ENCODE measurements around the gene HLA-DPB1. TPM values are rescaled to one million over a fixed set of nuclear protein-coding genes. Genes with fewer than 3 reads are reported as not detected.

HLA-DPB1 gene
- total RNA-seq (2011; cell fraction: chromatin; rRNA removed; ENCODE audit: low replicate concordance), result not detected in 2 replicates
- total RNA-seq (2011; cell fraction: nucleolus; rRNA removed), result not detected in 2 replicates
- total RNA-seq (2011; cell fraction: nucleoplasm; rRNA removed), result 0.76 TPM in 1 of 2 replicates, not detected in the other
- total RNA-seq (2014; rRNA removed) (0.68 and 3.0 TPM in 2 replicates), total RNA-seq (2014; rRNA removed; fragmentation: Illumina TruSeq; extraction: Trizol) (0.35 and 0.51 TPM in 2 replicates), total RNA-seq (2015; rRNA removed; fragmentation: Illumina TruSeq; extraction: Trizol) (0.51 and 0.98 TPM in 2 replicates), total RNA-seq (2021) (0.66 and 1.1 TPM in 2 replicates), polyA plus RNA-seq (2011; rRNA removed) (0.15 and 0.71 TPM in 2 replicates), polyA plus RNA-seq (2014; fragmentation: Illumina TruSeq; extraction: Trizol) (0.80 and 1.2 TPM in 2 replicates), polyA plus RNA-seq (2014; fragmentation: Nextera tagmentation; extraction: Ambion mirVana) (under 1 TPM; 0.07 to 0.18 TPM), polyA plus RNA-seq (2014; rRNA removed) (0.41 and 1.8 TPM in 2 replicates), polyA minus RNA-seq (2011; rRNA and poly(A)+ RNA removed) (0.63 TPM in 1 of 2 replicates, not detected in the other), Bru-seq, nascent RNA (percentile 21 among the genes with signal in this experiment), BruChase-seq, experiment 1, labeled RNA remaining after a 2-hour chase (percentile 10 among the genes with signal in this experiment), BruChase-seq, experiment 2, labeled RNA remaining after a 6-hour chase (percentile 5 among the genes with signal in this experiment)
- 0.22 and 0.86 TPM in 2 replicates for polyA plus RNA-seq (2011; cell fraction: cytosol; rRNA removed)
- polyA plus RNA-seq (2011; cell fraction: nucleus; rRNA removed), result 0.33 TPM in 1 of 2 replicates, not detected in the other
- 1.5 and 2.2 TPM in 2 replicates for polyA plus RNA-seq (2012)
- not detected in 2 replicates for polyA minus RNA-seq (2011; cell fraction: cytosol; rRNA and poly(A)+ RNA removed)
- polyA minus RNA-seq (2011; cell fraction: nucleus; rRNA and poly(A)+ RNA removed), result not detected in 2 replicates
- long read RNA-seq, experiment 1, result 0 reads
- long read RNA-seq, experiment 2, result 0 reads
- long read RNA-seq, experiment 3, result 0 reads

DNA sequence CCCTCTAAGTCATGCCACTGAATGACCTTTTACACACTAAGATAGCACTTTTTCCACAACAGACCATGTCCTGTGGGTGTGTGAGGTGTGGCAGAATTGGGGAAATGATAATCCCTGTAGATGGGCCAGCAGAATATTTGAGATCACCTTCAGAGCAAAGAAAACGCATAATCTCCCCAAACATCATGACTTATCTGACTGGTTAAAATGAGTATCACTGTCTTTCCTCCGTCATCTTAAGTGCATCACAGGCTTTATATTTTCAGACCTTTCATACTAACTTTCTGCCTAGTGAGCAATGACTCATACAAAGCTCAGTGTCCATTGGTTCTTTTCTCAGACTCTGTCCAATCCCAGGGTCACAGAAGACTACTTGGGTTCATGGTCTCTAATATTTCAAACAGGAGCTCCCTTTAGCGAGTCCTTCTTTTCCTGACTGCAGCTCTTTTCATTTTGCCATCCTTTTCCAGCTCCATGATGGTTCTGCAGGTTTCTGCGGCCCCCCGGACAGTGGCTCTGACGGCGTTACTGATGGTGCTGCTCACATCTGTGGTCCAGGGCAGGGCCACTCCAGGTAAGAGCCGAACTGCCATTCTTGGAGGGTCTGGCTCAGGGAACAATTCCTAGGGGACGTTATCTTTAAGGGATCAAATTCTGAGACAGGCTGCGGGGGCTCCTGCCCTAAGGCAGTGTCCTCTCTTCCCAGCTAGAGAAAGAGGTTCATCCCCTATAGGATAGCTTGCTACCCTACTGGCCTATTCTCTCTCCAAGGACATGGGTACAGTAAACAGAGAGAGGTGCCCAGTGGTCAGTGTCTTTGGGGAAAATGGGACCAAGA is at the start of gene HLA-DPB1:
TSS of gene HLA-DPB1 (plus strand) at position 423 of the 838 bp plus-strand sequence. CDS start at position 475, 52 bp downstream.
- intact Hi-C loops (cut with micrococcal nuclease) (no loop called here), in situ Hi-C loops (cut with MboI) (no loop called here)
- no peaks in the 10 kb centered on the region for H3K36me3 ChIP-seq (ENCODE audit: control insufficient read depth, insufficient read depth, low read length)
- no peaks in the 10 kb centered on the region for H3K79me2 ChIP-seq (ENCODE audit: control insufficient read depth, insufficient read depth, low read length)
- peak; percentile 95 for ATAC-seq
- H2AFZ ChIP-seq (ENCODE audit: low read depth, low read length), result no peak within 1 kb of the TSS
- peak; percentile 71 for FAIRE-seq
- BruUV-seq (replicated peaks), result no TSS peak
- H3K4me1 ChIP-seq (replicated peaks in 1 of 2; ENCODE audit: control insufficient read depth in 2 of 2, insufficient read depth in 2 of 2, low read length in 2 of 2), result peaks cover 0 to 4% of the 10 kb centered on the region in 2 experiments; a peak in 3 of 5 replicates
- TF ChIP-seq EWSR1 (IDR thresholded peaks at IDR 0.05; ENCODE audit: borderline replicate concordance, low read depth, partially characterized antibody), result no peak
- no peak for TF ChIP-seq SMAD1 (IDR thresholded peaks at IDR 0.05; ENCODE audit: low read depth, low read length, partially characterized antibody)
- TF ChIP-seq, protein P1, sequence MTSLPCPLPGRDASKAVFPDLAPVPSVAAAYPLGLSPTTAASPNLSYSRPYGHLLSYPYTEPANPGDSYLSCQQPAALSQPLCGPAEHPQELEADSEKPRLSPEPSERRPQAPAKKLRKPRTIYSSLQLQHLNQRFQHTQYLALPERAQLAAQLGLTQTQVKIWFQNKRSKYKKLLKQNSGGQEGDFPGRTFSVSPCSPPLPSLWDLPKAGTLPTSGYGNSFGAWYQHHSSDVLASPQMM (CRISPR knock-in tag; IDR thresholded peaks at IDR 0.05), result no peak
- peak; percentile 13 for TF ChIP-seq RBM25 (IDR thresholded peaks at IDR 0.05; ENCODE audit: low read depth, low read length, severe bottlenecking)
- TF ChIP-seq ATF1 (CRISPR knock-in tag; IDR thresholded peaks at IDR 0.05), result no peak
- TF ChIP-seq ATF1 (tag; IDR thresholded peaks at IDR 0.05), result peak; percentile 88
- no peak for TF ChIP-seq ZNF347 (CRISPR knock-in tag; IDR thresholded peaks at IDR 0.05; ENCODE audit: low read depth)
- peak; percentile 86 for TF ChIP-seq CREM (IDR thresholded peaks at IDR 0.05; ENCODE audit: low read depth)
- TF ChIP-seq RFX5 (IDR thresholded peaks at IDR 0.05; ENCODE audit: low read depth, low read length), result peak; percentile 98
- TF ChIP-seq, protein P2, sequence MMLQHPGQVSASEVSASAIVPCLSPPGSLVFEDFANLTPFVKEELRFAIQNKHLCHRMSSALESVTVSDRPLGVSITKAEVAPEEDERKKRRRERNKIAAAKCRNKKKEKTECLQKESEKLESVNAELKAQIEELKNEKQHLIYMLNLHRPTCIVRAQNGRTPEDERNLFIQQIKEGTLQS (IDR thresholded peaks at IDR 0.05), result 0 out of 2 replicates have a peak, but pooled peaks have one; percentile 43
- TF ChIP-seq, protein P2 (CRISPR knock-in tag; conservative IDR thresholded peaks at IDR 0.05), result no peak
- peak; percentile 51; the same call in 1 of the 2 replicates for TF ChIP-seq CREB1 (IDR thresholded peaks at IDR 0.05)
- peak; percentile 61 for TF ChIP-seq CREB1 (CRISPR knock-in tag; IDR thresholded peaks at IDR 0.05)
- peak; percentile 43 for TF ChIP-seq FOS (IDR thresholded peaks at IDR 0.05; ENCODE audit: extremely low read depth, insufficient read length)
- ChIA-PET CTCF (ENCODE audit: low intra/inter-chr PET ratio) (no interaction called here), POLR2A (interaction anchor here (0.6 to 1.0 kb wide), 3 partner anchors 11 to 242 kb away, joined by 3 read pairs; partner anchors contain the start of gene ZBTB22)
- H3K9ac ChIP-seq (ENCODE audit: insufficient read depth in 1 of 2, low read depth in 2 of 2, low read length in 2 of 2), result no peak within 1 kb of the TSS
- no peaks in the 10 kb centered on the region for H4K20me1 ChIP-seq (replicated peaks; ENCODE audit: control insufficient read depth, insufficient read depth, low read length)
- H3K9me1 ChIP-seq (ENCODE audit: control insufficient read depth, insufficient read depth, low read length), result no peaks in the 10 kb centered on the region
- H3K4me2 ChIP-seq (ENCODE audit: insufficient read depth, low read length), result no peak within 1 kb of the TSS
- no peaks in the 10 kb centered on the region for H3K9me3 ChIP-seq (replicated peaks; ENCODE audit: control insufficient read depth, insufficient read depth, low read depth, low read length)
- WGBS (ENCODE audit: insufficient coverage, low coverage, missing lambda C conversion rate), result 0% methylated on average over 10 of the region's 10 CpGs
- peaks cover 27 to 41% of the 10 kb centered on the region in 2 experiments; a peak in 4 of 5 replicates for H3K27me3 ChIP-seq (ENCODE audit: control insufficient read depth in 2 of 2, insufficient read depth in 2 of 2, low read length in 2 of 2)
- H3K4me3 ChIP-seq, result no peak within 1 kb of the TSS
- H3K27ac ChIP-seq (ENCODE audit: extremely low read depth, low read depth, low read length), result no peak within 1 kb of the TSS
- DNase-seq (ENCODE audit: extremely low read depth in 1 of 4, low spot score in 3 of 4), result peak; percentile 32 to 65 (median 50)

All from K562 (cell line).